ENCODE measurements around the gene KLHL10.

Gene KLHL10

DNA sequence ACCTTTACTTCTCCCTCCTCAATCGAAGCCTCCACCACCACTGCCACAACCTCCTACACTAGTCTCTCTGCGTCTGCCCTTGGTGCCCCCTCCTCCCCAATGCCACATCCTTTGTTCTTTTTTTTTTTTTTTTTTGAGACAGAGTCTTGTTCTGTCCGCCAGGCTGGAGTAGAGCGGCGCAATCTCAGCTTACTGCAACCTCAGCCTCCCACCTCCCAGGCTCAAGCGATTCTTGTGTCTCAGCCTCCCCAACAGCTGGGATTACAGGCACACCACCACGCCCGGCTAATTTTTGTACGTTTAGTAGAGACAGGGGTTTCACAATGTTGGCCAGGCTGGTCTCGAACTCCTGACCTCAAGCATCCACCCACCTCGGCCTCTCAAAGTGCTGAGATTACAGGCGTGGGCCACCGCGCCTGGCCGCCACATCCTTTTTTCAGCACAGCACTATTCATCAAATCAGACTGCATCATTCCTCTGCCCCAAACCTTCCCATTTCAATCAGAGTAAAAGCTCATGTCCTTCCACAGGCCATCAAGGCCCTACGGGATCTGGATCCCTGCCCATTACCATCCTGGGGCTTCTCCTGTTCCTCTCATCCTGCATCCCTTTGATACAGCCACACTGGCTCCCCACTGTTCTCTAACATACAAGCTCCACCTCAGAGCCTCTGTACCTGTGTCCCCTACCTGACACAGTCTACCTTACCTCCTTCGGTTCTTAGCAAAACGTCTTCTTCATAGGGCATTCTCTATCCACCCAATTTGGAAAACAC is 25.6 kb downstream of the KLHL10 start:
- TF ChIP-seq, protein P1, sequence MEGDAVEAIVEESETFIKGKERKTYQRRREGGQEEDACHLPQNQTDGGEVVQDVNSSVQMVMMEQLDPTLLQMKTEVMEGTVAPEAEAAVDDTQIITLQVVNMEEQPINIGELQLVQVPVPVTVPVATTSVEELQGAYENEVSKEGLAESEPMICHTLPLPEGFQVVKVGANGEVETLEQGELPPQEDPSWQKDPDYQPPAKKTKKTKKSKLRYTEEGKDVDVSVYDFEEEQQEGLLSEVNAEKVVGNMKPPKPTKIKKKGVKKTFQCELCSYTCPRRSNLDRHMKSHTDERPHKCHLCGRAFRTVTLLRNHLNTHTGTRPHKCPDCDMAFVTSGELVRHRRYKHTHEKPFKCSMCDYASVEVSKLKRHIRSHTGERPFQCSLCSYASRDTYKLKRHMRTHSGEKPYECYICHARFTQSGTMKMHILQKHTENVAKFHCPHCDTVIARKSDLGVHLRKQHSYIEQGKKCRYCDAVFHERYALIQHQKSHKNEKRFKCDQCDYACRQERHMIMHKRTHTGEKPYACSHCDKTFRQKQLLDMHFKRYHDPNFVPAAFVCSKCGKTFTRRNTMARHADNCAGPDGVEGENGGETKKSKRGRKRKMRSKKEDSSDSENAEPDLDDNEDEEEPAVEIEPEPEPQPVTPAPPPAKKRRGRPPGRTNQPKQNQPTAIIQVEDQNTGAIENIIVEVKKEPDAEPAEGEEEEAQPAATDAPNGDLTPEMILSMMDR (IDR thresholded peaks at IDR 0.05) = no peak

DNA sequence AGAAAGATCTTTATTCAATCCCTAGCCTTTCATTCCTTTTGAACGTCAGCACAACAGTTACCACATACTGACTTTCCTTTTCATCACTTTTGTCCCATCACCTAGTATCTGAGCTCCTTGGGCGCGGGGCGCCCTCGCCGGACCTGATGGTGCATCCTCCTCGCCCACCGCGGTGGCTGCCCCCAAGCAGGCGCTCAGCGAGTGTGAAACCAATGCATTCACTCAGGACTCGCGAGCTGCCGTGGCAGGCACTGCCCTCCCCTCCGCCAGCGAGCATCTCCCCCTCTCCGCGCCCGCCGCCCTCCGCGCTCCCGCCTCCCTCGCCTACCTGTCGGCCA is 26.8 kb downstream of the KLHL10 start:
- TF ChIP-seq, protein P1 (IDR thresholded peaks at IDR 0.05) = no peak

DNA sequence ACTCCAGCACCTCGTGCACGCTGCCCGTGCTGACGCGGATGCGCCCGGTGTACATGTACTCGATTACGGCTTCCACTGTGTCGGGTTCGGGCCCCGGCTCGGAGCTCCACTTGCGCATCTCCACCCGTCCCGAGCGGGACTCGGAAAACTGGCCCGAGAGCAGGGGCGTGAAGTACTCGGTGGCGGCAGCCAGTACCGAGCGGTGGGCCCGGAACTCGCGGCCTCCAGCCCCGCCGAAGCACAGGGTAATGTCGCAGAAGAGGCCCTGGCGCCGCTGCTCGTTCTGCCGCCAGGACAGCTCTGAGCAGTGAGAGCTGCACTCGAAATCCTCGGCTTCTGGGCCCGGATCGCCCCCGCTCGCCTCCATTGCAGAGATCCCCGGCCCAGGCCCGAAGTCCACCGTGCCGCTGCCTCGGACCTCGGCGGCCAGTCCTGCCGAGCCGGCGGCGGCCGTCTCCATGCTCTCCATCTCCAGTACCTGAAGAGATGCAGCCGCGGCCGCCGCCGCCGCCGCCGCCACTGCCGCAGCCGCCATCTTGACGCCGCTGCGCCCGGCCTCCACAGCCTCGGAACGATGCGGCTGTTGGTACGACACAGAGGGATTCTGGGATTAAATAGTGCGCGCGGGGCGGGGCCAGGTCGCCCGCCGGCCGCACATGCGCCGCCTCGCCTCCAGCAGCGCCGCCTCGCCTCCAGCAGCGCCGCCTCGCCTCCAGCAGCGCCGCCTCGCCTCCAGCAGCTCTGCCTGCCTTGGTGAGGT is 27.4 kb downstream of the KLHL10 start, which contains the start of gene KLHL11:
KLHL11 (minus strand) TSS at position 588 of the 760 bp plus-strand sequence; CDS start at position 535, 53 bp downstream.
- TF ChIP-seq, protein P1 (IDR thresholded peaks at IDR 0.05) = no peak

DNA sequence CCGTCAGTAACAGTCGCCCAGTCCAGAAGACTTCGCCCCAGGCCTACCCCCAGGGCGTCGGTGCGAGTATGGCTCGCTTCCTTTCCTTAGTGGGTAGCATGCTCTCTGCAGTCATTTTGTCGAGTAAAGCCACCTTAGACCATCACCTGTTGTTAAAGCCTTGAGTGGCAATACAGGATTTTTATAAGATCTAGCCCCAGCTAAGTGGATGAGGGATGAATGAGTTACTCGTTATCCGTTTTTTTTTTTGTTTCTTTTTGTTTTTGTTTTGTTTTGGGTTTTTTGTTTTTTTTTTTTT is 27.9 kb downstream of the KLHL10 start:
- TF ChIP-seq, protein P1 (IDR thresholded peaks at IDR 0.05) = no peak

DNA sequence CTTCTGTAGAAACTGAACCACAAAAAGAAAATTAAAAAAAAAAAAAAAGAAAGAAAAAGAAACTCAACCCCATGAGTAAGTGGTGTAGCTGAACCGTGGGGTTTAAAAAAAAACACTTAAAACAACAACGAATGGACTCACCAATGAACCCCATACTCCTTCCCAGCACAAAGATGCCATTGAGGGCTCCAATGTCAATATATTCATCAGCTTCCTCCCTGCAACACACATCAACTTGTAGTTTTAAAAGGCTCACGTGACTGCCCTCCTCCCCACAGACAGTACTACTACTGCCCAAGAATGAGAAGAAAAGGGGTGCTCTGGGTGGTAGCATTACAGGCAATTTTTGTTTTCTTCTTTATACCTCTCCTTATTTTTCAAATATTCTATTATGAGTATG is 30.9 kb downstream of the KLHL10 start:
- TF ChIP-seq, protein P1 (IDR thresholded peaks at IDR 0.05) = no peak

DNA sequence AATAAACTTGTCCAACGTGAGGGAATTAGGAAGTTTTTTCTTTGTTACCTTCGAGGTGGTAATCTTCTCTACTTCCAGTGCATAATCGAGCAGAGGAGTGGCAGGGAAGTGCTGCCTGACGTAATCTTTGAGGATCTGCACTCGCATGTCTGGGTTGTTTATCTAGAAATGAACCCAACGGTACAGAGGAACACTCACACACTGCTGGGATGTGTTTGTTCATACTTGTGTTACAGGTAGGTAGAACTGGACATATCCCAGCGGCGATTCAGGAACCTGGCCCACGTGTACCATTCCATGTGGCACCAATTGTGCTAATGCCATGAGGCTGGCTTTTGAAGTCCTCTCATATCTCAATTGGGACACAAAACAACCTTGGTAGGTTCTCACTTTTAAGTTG is 31.8 kb downstream of the KLHL10 start:
- TF ChIP-seq, protein P1 (IDR thresholded peaks at IDR 0.05) = no peak

DNA sequence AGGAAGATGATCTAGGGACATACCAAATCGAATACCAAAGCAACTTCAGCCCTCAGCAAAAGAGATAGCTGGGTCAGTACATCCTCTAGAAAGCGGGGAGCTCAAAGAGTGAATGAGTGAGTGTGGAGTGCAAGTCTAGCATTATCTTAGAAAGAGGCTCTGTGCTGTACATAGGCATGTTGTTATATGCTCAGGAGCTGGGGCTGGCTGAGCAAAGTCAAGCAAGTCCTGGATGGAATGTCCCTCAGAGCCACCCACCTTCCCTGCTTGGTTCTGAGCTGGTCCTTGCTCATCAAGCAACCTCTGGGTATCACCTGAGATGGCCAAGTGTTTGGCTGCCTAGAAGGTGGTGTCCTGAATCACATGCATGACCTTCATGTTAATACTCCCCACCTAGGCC is 32.5 kb downstream of the KLHL10 start:
- TF ChIP-seq, protein P1 (IDR thresholded peaks at IDR 0.05) = no peak

Data from LNCAP (cell line).